Karpas-422 (cell line): ENCODE measurements around the gene ZNF444. TPM values are rescaled to one million over a fixed set of nuclear protein-coding genes. Genes with fewer than 3 reads are reported as not detected.
"Not testable (repeated sequence)": the region's sequence is repeated elsewhere in the genome, so short reads cannot be mapped to it uniquely, and the experiment has no call there.

Experiments used
- DNase-seq: peaks from one replicate; pipeline ENCODE4 v3.0.0-alpha.2; 2015
- H2AFZ ChIP-seq: fragments of 200-600 bp; sonication (generic); 2 replicates; pipeline ENCODE4 v1.6.1; 2014; ENCODE audit warnings: antibody characterized with exemption, low read length, mixed read lengths
- H3K27ac ChIP-seq: fragments of 200-600 bp; sonication (generic); 2 replicates; pipeline ENCODE4 v1.5.1; 2014; ENCODE audit warnings: mild to moderate bottlenecking, low read length, moderate library complexity
- H3K27me3 ChIP-seq: fragments of 200-600 bp; sonication (generic); 2 replicates; pipeline ENCODE4 v1.6.1; 2014; ENCODE audit warnings: low read length, mixed read lengths
- H3K36me3 ChIP-seq: fragments of 200-600 bp; sonication (generic); 2 replicates; pipeline ENCODE4 v1.6.1; 2014; ENCODE audit warnings: low read length, mixed read lengths; ENCODE audit not compliant: insufficient read depth
- H3K4me1 ChIP-seq: fragments of 200-600 bp; sonication (generic); 2 replicates; pipeline ENCODE4 v1.6.1; 2014; ENCODE audit warnings: mild to moderate bottlenecking, low read length, mixed read lengths
- H3K4me2 ChIP-seq: fragments of 200-600 bp; sonication (generic); 2 replicates; pipeline ENCODE4 v1.6.1; 2014; ENCODE audit warnings: low read length, low read depth, mild to moderate bottlenecking; ENCODE audit not compliant: poor library complexity, severe bottlenecking
- H3K4me3 ChIP-seq: fragments of 200-600 bp; sonication (generic); 2 replicates; pipeline ENCODE4 v1.5.1; 2014; ENCODE audit warnings: mild to moderate bottlenecking, antibody characterized with exemption, low read length, mixed read lengths
- H3K79me2 ChIP-seq: fragments of 200-600 bp; sonication (generic); 2 replicates; pipeline ENCODE4 v1.6.1; 2014; ENCODE audit warnings: mild to moderate bottlenecking, low read length, mixed read lengths
- H3K9ac ChIP-seq: fragments of 200-600 bp; sonication (generic); 2 replicates; pipeline ENCODE4 v1.6.0; 2014; ENCODE audit warnings: low read length
- H3K9me2 ChIP-seq: fragments of 200-600 bp; sonication (generic), shearing (Covaris generic); replicated peaks from 2 replicates; pipeline ENCODE4 v1.6.0; 2014; ENCODE audit warnings: mild to moderate bottlenecking, low read length, moderate library complexity; ENCODE audit not compliant: insufficient read depth
- H3K9me3 ChIP-seq: fragments of 300-700, 200-600 bp; sonication (generic); 2 replicates; pipeline ENCODE4 v1.6.1; 2014; ENCODE audit warnings: low read length, mixed read lengths
- H4K20me1 ChIP-seq: fragments of 200-600 bp; sonication (generic); 2 replicates; pipeline ENCODE4 v1.6.1; 2014; ENCODE audit warnings: mild to moderate bottlenecking, antibody characterized with exemption, low read length, low read depth; ENCODE audit not compliant: insufficient read depth
- total RNA-seq: library from RNA; depleted of rRNA; stranded (reverse); fragments of >200 nt; shearing (Covaris generic); gene quantifications from 2 replicates; pipeline ENCODE4 v1.2.3, GENCODE V29; 2014; ENCODE audit warnings: low replicate concordance

Gene ZNF444
- total RNA-seq, 1 experiment from 2014 or later, result 12.5 TPM

GRCh38 chr19:56105090-56105701, 35.9 kb upstream of the ZNF444 start:
- Histone ChIP-seq H2AFZ (no peak overlapping the region), H3K79me2 (peaks cover 95% of the 10 kb centered on the region), H4K20me1 (peaks cover 85% of the 10 kb centered on the region)

GRCh38 chr19:56105831-56106396, 35.2 kb upstream of the ZNF444 start:
- not testable (repeated sequence) for H3K4me2 ChIP-seq, H3K4me1 ChIP-seq, H3K9me2 ChIP-seq, H2AFZ ChIP-seq, H3K27me3 ChIP-seq, H3K9me3 ChIP-seq, H3K9ac ChIP-seq, DNase-seq, H3K4me3 ChIP-seq, H3K27ac ChIP-seq
- Histone ChIP-seq H3K79me2 (peaks cover 95% of the 10 kb centered on the region), H4K20me1 (peaks cover 86% of the 10 kb centered on the region), H3K36me3 (peaks cover 16% of the 10 kb centered on the region; the same call in 1 of the 2 replicates)

More at GRCh38 chr19:56105090-56105701, 35.9 kb upstream of the ZNF444 start:
- H3K27ac ChIP-seq, result no peak overlapping the region
- DNase-seq, result peak; percentile 73
- H3K4me2 ChIP-seq, result no peak overlapping the region
- no peaks in the 10 kb centered on the region for H3K9me2 ChIP-seq
- peaks cover 16% of the 10 kb centered on the region; the same call in 1 of the 2 replicates for H3K36me3 ChIP-seq
- no peak overlapping the region for H3K4me3 ChIP-seq
- H3K9me3 ChIP-seq, result no peaks in the 10 kb centered on the region
- H3K9ac ChIP-seq, result no peak overlapping the region
- H3K4me1 ChIP-seq, result peaks cover 3% of the 10 kb centered on the region
- H3K27me3 ChIP-seq, result no peaks in the 10 kb centered on the region

GRCh38 chr19:56106397-56106849, 34.7 kb upstream of the ZNF444 start:
- Histone ChIP-seq H3K4me2 (no peak overlapping the region), H3K36me3 (peaks cover 11% of the 10 kb centered on the region; the same call in 1 of the 2 replicates), H2AFZ (no peak overlapping the region), H3K27ac (no peak overlapping the region), H3K9ac (no peak overlapping the region), H3K27me3 (no peaks in the 10 kb centered on the region), H3K9me3 (no peaks in the 10 kb centered on the region), H3K4me3 (no peak overlapping the region), H3K9me2 (no peaks in the 10 kb centered on the region), H3K79me2 (peaks cover 95% of the 10 kb centered on the region), H4K20me1 (peaks cover 87% of the 10 kb centered on the region), H3K4me1 (peaks cover 13% of the 10 kb centered on the region)
- no peak for DNase-seq

- Histone ChIP-seq H3K9me2 (no peaks in the 10 kb centered on the region), H4K20me1 (peaks cover 89% of the 10 kb centered on the region), H3K36me3 (peaks cover 5% of the 10 kb centered on the region; the same call in 1 of the 2 replicates), H2AFZ (no peak overlapping the region), H3K79me2 (peaks cover 95% of the 10 kb centered on the region), H3K9me3 (no peaks in the 10 kb centered on the region), H3K27ac (no peak overlapping the region), H3K4me3 (no peak overlapping the region), H3K4me1 (peaks cover 19% of the 10 kb centered on the region), H3K9ac (no peak overlapping the region), H3K27me3 (no peaks in the 10 kb centered on the region), H3K4me2 (no peak overlapping the region)
- no peak for DNase-seq
Measured at GRCh38 chr19:56106993-56107392, 34.1 kb upstream of the ZNF444 start.

GRCh38 chr19:56107626-56108351, 33.3 kb upstream of the ZNF444 start:
- Histone ChIP-seq H3K27me3 (no peaks in the 10 kb centered on the region), H2AFZ (no peak overlapping the region), H3K27ac (no peak overlapping the region), H3K36me3 (peaks cover under 1% of the 10 kb centered on the region; the same call in 1 of the 2 replicates), H3K9me3 (no peaks in the 10 kb centered on the region), H3K4me2 (no peak overlapping the region), H3K4me3 (no peak overlapping the region), H3K9me2 (no peaks in the 10 kb centered on the region), H3K9ac (no peak overlapping the region), H3K79me2 (peaks cover 95% of the 10 kb centered on the region), H3K4me1 (peaks cover 27% of the 10 kb centered on the region), H4K20me1 (peaks cover 88% of the 10 kb centered on the region)
- DNase-seq, result no peak

- Histone ChIP-seq H3K4me2 (no peak overlapping the region), H3K9me3 (no peaks in the 10 kb centered on the region), H3K36me3 (no peaks in the 10 kb centered on the region), H3K9ac (no peak overlapping the region), H2AFZ (no peak overlapping the region), H4K20me1 (peaks cover 88% of the 10 kb centered on the region), H3K27ac (no peak overlapping the region), H3K27me3 (no peaks in the 10 kb centered on the region), H3K9me2 (no peaks in the 10 kb centered on the region), H3K79me2 (peaks cover 95% of the 10 kb centered on the region), H3K4me3 (no peak overlapping the region), H3K4me1 (peaks cover 35% of the 10 kb centered on the region)
- DNase-seq, result no peak
Measured at GRCh38 chr19:56108447-56109195, 32.5 kb upstream of the ZNF444 start.

- Histone ChIP-seq H3K9ac (no peak overlapping the region), H3K27ac (no peak overlapping the region), H3K9me3 (no peaks in the 10 kb centered on the region), H3K4me2 (no peak overlapping the region), H2AFZ (no peak overlapping the region), H3K9me2 (no peaks in the 10 kb centered on the region), H3K27me3 (no peaks in the 10 kb centered on the region), H3K4me1 (peaks cover 40% of the 10 kb centered on the region), H3K79me2 (peaks cover 99% of the 10 kb centered on the region), H3K4me3 (no peak overlapping the region), H3K36me3 (no peaks in the 10 kb centered on the region), H4K20me1 (peaks cover 92% of the 10 kb centered on the region)
- no peak for DNase-seq
Measured at GRCh38 chr19:56109226-56109625, 31.9 kb upstream of the ZNF444 start.
